Thymus (tissue), 11 donors: Measurements from ENCODE around the gene RAB8B. TPM values are rescaled to one million over a fixed set of nuclear protein-coding genes. Genes with fewer than 3 reads are reported as not detected.
A peak's percentile ranks its signal among the peaks of the same experiment; 100 is the strongest.

ENCODE experiments used
- DNase-seq, 9 donors: peaks; one replicate each; pipeline ENCODE4 v3.0.0-alpha.2; 2013; ENCODE audit warnings: low spot score in 9 of 9, low read depth in 6 of 9, missing footprints in 1 of 9
- H3K27ac ChIP-seq, 2 donors: one replicate each; pipeline ENCODE4 v1.5.1; 2013; ENCODE audit warnings: control low read depth in 1 of 2, low read depth in 1 of 2, low read length in 1 of 2, mild to moderate bottlenecking in 1 of 2, moderate library complexity in 1 of 2
- H3K27me3 ChIP-seq, 2 donors: one replicate each; pipeline ENCODE4 v1.5.1; 2013; ENCODE audit warnings: low read length in 1 of 2; ENCODE audit not compliant: control insufficient read depth in 2 of 2, insufficient read depth in 1 of 2
- H3K36me3 ChIP-seq, 2 donors: one replicate each; pipeline ENCODE4 v1.5.1; 2013; ENCODE audit warnings: low read length in 1 of 2, mild to moderate bottlenecking in 1 of 2, moderate library complexity in 1 of 2; ENCODE audit not compliant: control insufficient read depth in 2 of 2, insufficient read depth in 2 of 2
- H3K4me1 ChIP-seq, 2 donors: one replicate each; pipeline ENCODE4 v1.5.1; 2013; ENCODE audit warnings: low read length in 2 of 2; ENCODE audit not compliant: control insufficient read depth in 2 of 2, insufficient read depth in 2 of 2
- H3K4me3 ChIP-seq, 2 donors: one replicate each; pipeline ENCODE4 v1.5.1; 2013; ENCODE audit warnings: low read length in 2 of 2, control low read depth in 1 of 2, mild to moderate bottlenecking in 1 of 2
- H3K9me3 ChIP-seq, 2 donors: one replicate each; pipeline ENCODE4 v1.5.1; 2013; ENCODE audit warnings: low read length in 1 of 2, mild to moderate bottlenecking in 1 of 2; ENCODE audit not compliant: control insufficient read depth in 2 of 2, insufficient read depth in 1 of 2
- WGBS: extraction: QIAGEN DNeasy Blood & Tissue Kit; methylation state at CpG from one replicate; pipeline ENCODE4 v1.1.7; 2013; 5-methylcytosine and 5-hydroxymethylcytosine counted together
- polyA plus RNA-seq: library from polyadenylated mRNA; stranded (reverse); fragments of 200-250 nt; gene quantifications from one replicate; pipeline ENCODE4 v1.2.3, GENCODE V29; 2013
- total RNA-seq: library from RNA; stranded (reverse); fragments of 120-200 nt; gene quantifications from one replicate; pipeline ENCODE4 v1.2.4, GENCODE V29; 2013
- donor health status: healthy.

RAB8B gene
- total and polyA plus RNA-seq, 2 donors = 28.5 to 63.9 TPM

- 75% methylated on average over 6 of the region's 6 CpGs for WGBS
- no peak overlapping the region for H3K4me3 ChIP-seq
- no peak overlapping the region for H3K27ac ChIP-seq
- no peaks in the 10 kb centered on the region for H3K4me1 ChIP-seq
- no peak for DNase-seq
- H3K9me3 ChIP-seq = no peaks in the 10 kb centered on the region
- H3K27me3 ChIP-seq = no peaks in the 10 kb centered on the region
- H3K36me3 ChIP-seq = peaks cover 3 to 6% of the 10 kb centered on the region in 2 donors
Observed at GRCh38 chr15:63226155-63226883, 36.9 kb downstream of the RAB8B start.

GRCh38 chr15:63226966-63227401, 37.6 kb downstream of the RAB8B start:
- Histone ChIP-seq H3K27ac (no peak overlapping the region), H3K27me3 (no peaks in the 10 kb centered on the region), H3K4me1 (no peaks in the 10 kb centered on the region), H3K4me3 (no peak overlapping the region), H3K36me3 (peaks cover 3 to 6% of the 10 kb centered on the region in 2 donors), H3K9me3 (no peaks in the 10 kb centered on the region)
- no peak for DNase-seq
- WGBS = 89% methylated on average over 3 of the region's 3 CpGs

- Histone ChIP-seq H3K27me3 (no peaks in the 10 kb centered on the region), H3K27ac (no peak overlapping the region), H3K4me3 (no peak overlapping the region), H3K9me3 (no peaks in the 10 kb centered on the region), H3K4me1 (no peaks in the 10 kb centered on the region), H3K36me3 (peaks cover 3 to 6% of the 10 kb centered on the region in 2 donors)
- no peak for DNase-seq
- 98% methylated on average over 2 of the region's 2 CpGs for WGBS
Observed at GRCh38 chr15:63227689-63228088, 38.3 kb downstream of the RAB8B start.

- H3K27ac ChIP-seq = no peak overlapping the region
- no peaks in the 10 kb centered on the region for H3K27me3 ChIP-seq
- no peak overlapping the region for H3K4me3 ChIP-seq
- 97% methylated on average over 3 of the region's 3 CpGs for WGBS
- peaks cover 0 to 3% of the 10 kb centered on the region in 2 donors for H3K36me3 ChIP-seq
- DNase-seq = no peak
- H3K9me3 ChIP-seq = no peaks in the 10 kb centered on the region
- H3K4me1 ChIP-seq = peaks cover 8 to 10% of the 10 kb centered on the region in 2 donors
Observed at GRCh38 chr15:63231206-63231605, 41.8 kb downstream of the RAB8B start.

GRCh38 chr15:63231706-63232105, 42.3 kb downstream of the RAB8B start:
- peak in 1 of 9 donors; percentile 37 for DNase-seq
- Histone ChIP-seq H3K27ac (peak overlapping the region in 1 of 2 donors; percentile 10), H3K4me3 (no peak overlapping the region), H3K4me1 (peaks cover 8 to 10% of the 10 kb centered on the region in 2 donors), H3K36me3 (no peaks in the 10 kb centered on the region), H3K9me3 (no peaks in the 10 kb centered on the region), H3K27me3 (no peaks in the 10 kb centered on the region)
- WGBS = 56% methylated on average over 1 of the region's 1 CpG

GRCh38 chr15:63232405-63232804, 43.0 kb downstream of the RAB8B start:
- H3K4me1 ChIP-seq = peaks cover 8 to 10% of the 10 kb centered on the region in 2 donors
- no peak overlapping the region for H3K4me3 ChIP-seq
- peak overlapping the region in 1 of 2 donors; percentile 36 for H3K27ac ChIP-seq
- 35% methylated on average over 4 of the region's 4 CpGs for WGBS
- H3K36me3 ChIP-seq = no peaks in the 10 kb centered on the region
- H3K9me3 ChIP-seq = no peaks in the 10 kb centered on the region
- peak in 1 of 9 donors; percentile 58 for DNase-seq
- H3K27me3 ChIP-seq = no peaks in the 10 kb centered on the region

- WGBS = 94% methylated on average over 5 of the region's 5 CpGs
- Histone ChIP-seq H3K27ac (no peak overlapping the region), H3K27me3 (no peaks in the 10 kb centered on the region), H3K4me1 (peaks cover 8 to 10% of the 10 kb centered on the region in 2 donors), H3K36me3 (no peaks in the 10 kb centered on the region), H3K9me3 (no peaks in the 10 kb centered on the region), H3K4me3 (no peak overlapping the region)
- no peak for DNase-seq
Observed at GRCh38 chr15:63232943-63233342, 43.5 kb downstream of the RAB8B start.

- no peak overlapping the region for H3K4me3 ChIP-seq
- H3K36me3 ChIP-seq = no peaks in the 10 kb centered on the region
- H3K4me1 ChIP-seq = peaks cover 8 to 10% of the 10 kb centered on the region in 2 donors
- 71% methylated on average over 5 of the region's 5 CpGs for WGBS
- DNase-seq = peak in 1 of 9 donors; percentile 37
- no peaks in the 10 kb centered on the region for H3K27me3 ChIP-seq
- no peaks in the 10 kb centered on the region for H3K9me3 ChIP-seq
- H3K27ac ChIP-seq = peak overlapping the region; percentile 65 to 67
Observed at GRCh38 chr15:63233667-63234423, 44.4 kb downstream of the RAB8B start.

- H3K27me3 ChIP-seq = no peaks in the 10 kb centered on the region
- H3K27ac ChIP-seq = peak overlapping the region in 1 of 2 donors; percentile 52
- WGBS = 64% methylated on average over 5 of the region's 5 CpGs
- H3K9me3 ChIP-seq = no peaks in the 10 kb centered on the region
- no peak overlapping the region for H3K4me3 ChIP-seq
- H3K36me3 ChIP-seq = no peaks in the 10 kb centered on the region
- no peak for DNase-seq
- H3K4me1 ChIP-seq = peaks cover 8 to 10% of the 10 kb centered on the region in 2 donors
Observed at GRCh38 chr15:63234451-63234870, 45.1 kb downstream of the RAB8B start.
